ENCODE data around the gene ADAMTSL1.

The ADAMTSL1 gene

DNA sequence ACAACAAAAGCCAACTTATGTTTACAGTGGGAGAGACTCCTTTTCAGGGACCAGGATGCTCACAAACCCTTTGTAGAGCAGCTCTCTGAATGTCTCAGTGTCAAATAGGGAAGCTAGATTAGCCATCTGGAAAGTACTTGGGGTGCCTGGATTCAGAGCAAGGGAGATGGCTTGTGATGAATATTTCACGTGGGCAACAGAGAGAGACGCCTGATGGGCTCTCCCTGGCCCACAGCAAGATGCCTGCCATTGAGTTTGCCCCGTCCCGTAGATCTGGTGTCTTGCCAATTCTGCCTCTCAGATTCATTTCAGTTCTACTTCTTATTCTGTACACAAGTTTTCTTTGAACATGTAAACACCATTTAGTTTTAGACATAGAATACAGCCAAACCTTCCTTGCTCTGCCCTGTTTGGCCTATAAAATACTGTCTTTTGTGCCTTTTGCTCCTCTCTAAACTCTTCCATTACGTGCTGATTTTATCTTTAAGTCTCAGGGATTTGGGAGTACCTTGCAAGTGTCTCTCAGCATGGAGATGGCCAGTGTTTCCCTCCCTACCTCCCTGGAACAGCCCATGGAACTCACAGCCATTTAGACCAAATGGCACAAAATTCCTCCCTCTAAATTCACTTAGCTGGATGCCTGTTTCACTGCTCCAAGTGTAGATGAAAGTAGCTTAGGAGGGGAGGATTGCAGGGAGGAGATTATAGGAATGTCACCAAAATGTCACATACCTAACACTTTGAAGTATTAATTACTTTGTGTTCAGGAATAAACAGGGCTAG, 324.7 kb downstream of the ADAMTSL1 start:
- DNase-seq (ENCODE audit: low read depth in 1 of 2, low spot score in 1 of 2) = no peak

GRCh38 chr9:18799428-18799827, 325.5 kb downstream of the ADAMTSL1 start:
- no peak for DNase-seq (ENCODE audit: low read depth in 1 of 2, low spot score in 1 of 2)

DNA sequence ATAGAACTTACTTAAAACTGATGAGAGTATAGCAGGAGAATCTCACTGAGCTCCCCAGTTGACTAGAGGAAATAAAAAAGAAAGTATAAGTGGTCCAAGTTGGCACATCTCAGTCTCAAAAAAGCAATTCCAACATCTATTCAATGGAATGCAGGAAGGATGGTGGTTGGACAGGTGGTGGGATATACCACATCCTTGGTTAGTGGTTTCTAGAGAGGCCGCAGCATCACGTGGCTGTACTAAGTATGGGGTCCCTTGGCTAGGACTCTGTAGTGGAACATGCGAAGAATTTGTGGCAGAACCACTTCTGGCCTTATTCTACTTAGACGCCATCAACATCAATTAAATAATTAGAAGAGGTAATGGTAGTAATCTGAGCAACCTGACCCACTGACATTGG, 326.6 kb downstream of the ADAMTSL1 start:
- DNase-seq (ENCODE audit: low read depth in 1 of 2, low spot score in 1 of 2) = no peak

GRCh38 chr9:18805386-18805785, 331.4 kb downstream of the ADAMTSL1 start:
- DNase-seq (ENCODE audit: low read depth in 1 of 2, low spot score in 1 of 2) = no peak

DNA sequence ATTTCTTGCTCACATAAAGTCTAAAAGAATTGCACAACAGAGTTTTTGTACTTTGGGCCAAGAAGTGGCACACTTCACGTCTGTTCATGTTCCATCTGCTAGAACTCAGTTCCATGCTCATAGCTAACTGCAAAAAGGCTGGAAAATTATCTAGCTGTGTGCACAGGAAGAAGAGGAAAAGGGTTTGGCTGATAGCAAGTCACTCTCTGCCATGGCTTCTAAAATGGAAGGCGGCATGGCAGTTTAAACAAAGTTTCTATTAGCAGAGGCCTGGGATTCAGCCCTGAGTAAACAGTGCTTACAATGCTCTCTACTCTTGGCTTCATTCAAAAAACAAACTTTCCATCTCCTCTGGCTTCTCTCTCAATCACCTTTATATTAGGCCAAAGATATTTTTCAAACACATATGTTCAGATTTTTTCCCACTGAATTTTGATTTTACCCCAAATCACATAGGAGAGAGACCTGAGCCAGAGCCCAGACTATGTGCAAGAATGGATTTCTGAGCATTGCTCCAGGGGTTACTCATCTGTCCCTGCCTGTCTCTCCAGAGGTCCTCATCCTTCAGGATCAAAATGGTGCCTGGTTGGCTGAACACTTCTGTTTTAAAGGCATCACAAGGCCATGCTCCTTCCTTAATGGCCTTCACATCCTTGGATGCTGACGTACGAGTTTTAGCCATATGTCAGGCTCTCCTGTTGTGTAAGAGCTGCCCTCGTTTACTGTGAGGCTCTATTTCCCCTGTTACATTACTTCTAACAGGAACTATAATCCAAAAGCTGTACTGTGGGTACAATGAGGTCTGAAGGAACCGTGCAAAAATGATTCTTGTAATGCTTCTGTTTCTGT, 332.5 kb downstream of the ADAMTSL1 start:
- no peak for DNase-seq (ENCODE audit: low read depth in 1 of 2, low spot score in 1 of 2)

GRCh38 chr9:18810581-18810980, 336.6 kb downstream of the ADAMTSL1 start:
- DNase-seq (ENCODE audit: low read depth in 1 of 2, low spot score in 1 of 2) = no peak

GRCh38 chr9:18811171-18811570, 337.2 kb downstream of the ADAMTSL1 start:
- DNase-seq (ENCODE audit: low read depth in 1 of 2, low spot score in 1 of 2) = no peak

DNA sequence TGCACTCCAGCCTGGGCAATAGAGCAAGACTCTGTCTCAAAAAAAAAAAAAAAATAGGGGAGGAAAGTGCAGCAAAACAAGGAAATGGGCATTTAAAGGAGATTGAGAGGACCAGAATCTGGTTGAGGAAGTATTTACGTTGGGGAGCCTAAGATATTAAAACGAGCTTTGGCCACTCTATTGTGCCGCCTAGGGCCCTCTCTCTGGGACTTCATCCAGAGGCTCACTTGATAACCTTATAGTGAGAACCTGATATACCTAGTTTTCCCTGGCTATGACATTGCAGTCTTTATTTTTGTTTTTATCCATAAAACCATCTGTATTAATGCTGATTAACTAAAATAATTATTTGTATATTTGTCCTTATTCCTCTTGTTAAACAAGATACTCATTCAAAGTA, 345.5 kb downstream of the ADAMTSL1 start:
- no peak for DNase-seq (ENCODE audit: low read depth in 1 of 2, low spot score in 1 of 2)

DNA sequence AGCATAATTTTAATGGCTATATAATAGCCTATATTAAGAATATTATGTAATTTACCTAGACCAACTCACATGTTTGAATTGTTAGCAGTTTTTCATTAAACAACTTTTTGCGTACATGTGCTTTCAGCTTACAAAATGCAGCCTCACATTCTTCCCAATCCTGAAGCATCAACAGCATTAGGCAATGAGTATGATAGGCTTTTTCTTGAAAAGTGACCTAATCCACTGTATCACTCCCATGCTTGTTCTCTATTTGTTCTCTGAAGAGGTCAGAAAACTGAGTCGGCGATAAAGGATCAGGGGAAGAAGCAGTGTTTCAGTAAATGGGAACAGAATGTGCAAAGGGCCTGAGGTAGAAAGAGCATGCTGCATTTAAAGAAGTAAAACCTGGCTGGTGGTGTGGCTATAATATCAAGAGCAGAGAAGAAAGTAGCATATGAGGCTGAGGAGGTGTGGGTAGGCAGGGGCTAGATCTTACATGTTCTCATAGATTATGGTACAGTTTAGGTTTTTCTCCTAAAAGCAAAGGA, 346.7 kb downstream of the ADAMTSL1 start:
- DNase-seq (ENCODE audit: low read depth in 1 of 2, low spot score in 1 of 2) = no peak

GRCh38 chr9:18821788-18822187, 347.8 kb downstream of the ADAMTSL1 start:
- DNase-seq (ENCODE audit: low read depth in 1 of 2, low spot score in 1 of 2) = no peak

DNA sequence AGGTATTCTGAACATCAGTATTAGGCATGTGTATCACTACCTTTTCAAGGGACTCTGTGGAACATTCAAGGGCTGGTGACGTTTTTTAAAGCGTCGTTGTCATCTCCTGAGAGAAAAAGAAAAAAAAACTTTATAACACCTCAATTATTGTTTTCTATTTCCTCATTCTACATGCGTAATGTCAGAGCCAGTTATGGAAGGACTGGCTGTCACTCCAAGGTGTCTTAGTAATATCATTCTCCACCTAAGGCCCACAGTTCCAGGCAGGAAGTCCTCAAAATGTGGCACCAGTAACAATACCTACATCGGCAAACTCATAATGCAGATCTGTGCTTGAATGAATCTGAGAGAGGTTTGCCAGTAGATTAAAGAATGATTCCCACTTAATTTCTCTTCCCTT, 348.9 kb downstream of the ADAMTSL1 start:
- no peak for DNase-seq (ENCODE audit: low read depth in 1 of 2, low spot score in 1 of 2)

DNA sequence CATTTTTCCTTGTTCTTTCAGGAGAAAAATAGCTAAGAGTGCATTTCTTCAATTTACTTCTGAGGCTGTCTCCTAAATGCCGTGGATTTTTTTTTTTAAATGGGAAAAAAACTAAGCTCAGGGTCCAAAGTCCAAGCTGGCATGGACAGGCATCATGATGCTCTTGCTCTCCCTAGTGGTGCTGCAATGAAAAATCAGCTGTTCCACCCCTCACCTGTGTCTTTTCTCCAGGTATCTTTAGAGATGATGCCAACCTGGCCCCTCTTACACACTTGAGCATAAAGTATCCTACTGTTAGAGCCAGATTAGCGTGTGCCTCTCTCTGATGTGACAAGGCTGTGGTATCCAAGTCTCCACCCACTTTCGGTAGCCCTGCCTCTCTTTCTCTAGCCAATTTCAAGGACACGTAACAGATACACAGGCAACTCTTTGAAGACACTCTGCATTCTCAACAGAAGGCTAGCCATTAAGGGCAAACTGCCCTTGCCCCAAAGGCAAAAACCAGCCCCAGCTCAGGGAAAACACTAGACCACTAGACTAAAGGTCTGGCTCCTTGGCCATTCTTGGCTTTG, 350.2 kb downstream of the ADAMTSL1 start:
- DNase-seq (ENCODE audit: low read depth in 1 of 2, low spot score in 1 of 2) = no peak

DNA sequence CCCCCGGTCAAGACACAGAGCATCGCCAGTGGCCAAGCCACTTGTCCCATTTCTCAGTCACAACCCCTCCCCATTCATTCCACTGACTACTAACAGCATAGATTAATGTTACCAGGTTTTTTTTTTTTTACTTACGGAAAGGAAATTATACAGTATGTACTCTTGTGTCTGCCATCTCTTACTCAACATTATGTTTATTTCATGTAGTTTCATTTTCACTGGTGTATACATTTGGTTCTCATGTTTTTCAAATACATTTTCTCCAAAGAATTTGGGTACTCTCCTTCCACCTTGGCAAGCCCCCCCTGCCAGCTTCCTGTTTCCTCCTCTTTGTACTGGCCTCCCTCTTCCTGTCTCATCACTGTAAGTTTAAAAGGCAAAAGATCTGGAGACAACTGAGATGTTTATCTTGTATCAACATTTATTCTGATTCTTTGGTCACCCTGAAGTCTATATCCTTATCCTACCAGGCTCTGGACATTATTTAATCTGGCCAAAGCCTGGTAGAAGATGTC, 351.8 kb downstream of the ADAMTSL1 start:
- DNase-seq (ENCODE audit: low read depth in 1 of 2, low spot score in 1 of 2) = no peak

DNA sequence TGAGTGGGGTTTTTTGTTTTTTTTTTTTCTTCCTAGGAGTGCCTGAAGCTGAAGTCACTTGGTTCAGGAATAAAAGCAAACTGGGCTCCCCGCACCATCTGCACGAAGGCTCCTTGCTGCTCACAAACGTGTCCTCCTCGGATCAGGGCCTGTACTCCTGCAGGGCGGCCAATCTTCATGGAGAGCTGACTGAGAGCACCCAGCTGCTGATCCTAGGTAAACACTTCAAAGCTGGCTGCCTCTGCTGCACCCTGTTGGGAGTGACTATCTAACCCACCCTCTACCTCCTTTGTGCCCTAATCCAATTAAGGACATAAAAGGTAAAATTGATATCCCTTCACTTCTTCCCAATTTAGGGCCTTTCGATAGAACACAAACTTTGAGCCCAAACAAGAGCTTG, 352.3 kb downstream of the ADAMTSL1 start:
- no peak for DNase-seq (ENCODE audit: low read depth in 1 of 2, low spot score in 1 of 2)

- no peak for DNase-seq (ENCODE audit: low read depth in 1 of 2, low spot score in 1 of 2)
These were observed 355.1 kb downstream of the ADAMTSL1 start for GRCh38 chr9:18829066-18829465.

DNA sequence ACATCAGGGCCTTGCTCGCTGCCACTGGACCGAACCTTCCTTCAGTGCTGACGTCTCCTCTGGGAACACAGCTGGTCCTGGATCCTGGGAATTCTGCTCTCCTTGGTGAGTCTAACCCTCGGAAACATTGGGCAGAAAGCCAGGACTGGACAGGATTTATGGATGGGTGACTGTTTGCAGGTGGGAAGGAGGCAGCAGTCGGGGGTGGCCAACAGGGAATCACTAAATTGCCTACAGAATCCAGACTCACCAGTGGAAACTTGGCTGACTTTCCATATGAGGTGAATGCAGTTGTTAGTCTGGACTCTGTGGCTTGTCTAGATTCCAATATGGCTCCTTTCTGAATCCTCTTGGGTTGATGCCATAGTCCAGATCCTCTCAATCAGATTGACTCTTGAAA, 355.9 kb downstream of the ADAMTSL1 start:
- DNase-seq (ENCODE audit: low read depth in 1 of 2, low spot score in 1 of 2) = no peak

DNA sequence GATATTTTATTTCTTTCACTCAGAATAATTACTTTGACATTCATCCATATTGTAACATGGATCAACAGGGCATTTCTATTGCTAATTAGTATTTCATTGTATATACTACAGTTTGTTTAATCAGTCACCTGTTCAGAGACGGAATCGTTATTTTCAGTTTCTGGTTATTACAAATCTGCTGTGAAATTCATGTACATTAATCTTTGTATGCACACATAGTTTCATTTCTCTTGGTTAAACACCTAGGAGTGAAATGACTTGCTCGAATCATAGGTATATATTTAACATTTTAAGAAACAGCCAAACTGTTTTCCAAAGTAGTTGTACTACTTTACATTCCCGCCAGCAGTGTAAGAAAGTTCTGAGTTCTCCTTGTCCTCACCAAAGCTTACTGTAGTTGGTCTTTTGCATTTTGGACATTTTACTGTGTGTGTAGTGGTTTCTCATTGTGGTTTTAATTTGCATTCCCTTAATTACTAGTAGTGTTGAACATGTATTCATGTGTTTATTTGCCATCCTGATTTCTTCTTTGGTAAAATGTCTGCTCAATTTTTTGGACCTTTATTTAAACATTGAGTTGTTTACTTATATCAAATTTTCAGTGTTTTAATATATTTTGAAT, 360.9 kb downstream of the ADAMTSL1 start:
- no peak for DNase-seq (ENCODE audit: low read depth in 1 of 2, low spot score in 1 of 2)

DNA sequence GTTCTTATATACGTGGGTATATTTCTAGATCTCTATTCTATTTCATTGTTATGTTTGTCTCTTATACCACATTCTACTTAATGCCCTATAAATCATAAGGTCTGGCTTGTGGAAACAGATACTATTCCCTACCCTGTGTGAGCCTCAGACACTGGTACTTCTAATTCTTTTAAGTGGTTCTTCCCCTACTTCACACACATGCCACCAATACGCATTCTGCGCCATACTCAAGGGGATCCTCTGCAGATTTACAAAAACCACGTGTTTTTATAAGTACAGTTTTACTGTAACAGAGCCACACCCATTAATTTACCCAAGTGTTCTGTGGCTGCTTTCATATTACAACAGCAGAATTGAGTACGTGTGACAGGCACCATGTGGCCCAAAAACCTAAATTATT, 363.4 kb downstream of the ADAMTSL1 start:
- DNase-seq (ENCODE audit: low read depth in 1 of 2, low spot score in 1 of 2) = no peak

DNA sequence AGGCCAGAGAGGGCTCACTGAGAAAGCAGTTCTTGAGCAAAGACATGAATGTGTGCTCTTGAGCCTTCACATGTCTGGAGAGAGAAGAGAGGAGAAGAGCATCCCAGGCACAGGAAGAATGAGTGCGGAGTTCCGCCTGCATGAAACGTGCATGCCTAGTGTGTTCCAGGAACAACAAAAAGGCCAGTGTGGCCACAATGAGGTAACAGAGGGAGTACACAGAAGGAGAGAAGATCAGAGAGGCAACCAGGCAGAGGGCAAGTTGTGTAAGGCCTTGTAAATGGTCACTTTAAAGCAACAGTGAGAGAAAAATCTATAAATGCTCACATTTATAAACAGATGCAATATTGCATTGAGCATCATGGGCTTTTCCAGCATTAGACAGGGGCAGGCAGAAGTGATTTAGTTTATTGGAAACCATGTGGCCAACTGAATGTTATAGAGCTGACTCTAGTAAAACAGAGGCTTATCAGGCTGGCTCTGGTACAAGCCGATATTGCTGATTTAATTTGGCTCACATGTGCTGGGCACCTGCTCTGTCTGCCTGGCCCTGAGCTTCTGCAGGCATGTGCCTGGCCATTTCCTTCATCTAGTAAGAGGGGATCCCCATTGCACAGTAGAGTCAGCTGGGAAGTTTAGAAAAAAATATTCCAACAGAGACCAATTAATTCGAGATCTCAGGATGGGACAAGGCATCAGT, 373.8 kb downstream of the ADAMTSL1 start:
- no peak for DNase-seq (ENCODE audit: low read depth in 1 of 2, low spot score in 1 of 2)

- no peak for DNase-seq (ENCODE audit: low read depth in 1 of 2, low spot score in 1 of 2)
These were observed 374.7 kb downstream of the ADAMTSL1 start for GRCh38 chr9:18848657-18849056.

DNA sequence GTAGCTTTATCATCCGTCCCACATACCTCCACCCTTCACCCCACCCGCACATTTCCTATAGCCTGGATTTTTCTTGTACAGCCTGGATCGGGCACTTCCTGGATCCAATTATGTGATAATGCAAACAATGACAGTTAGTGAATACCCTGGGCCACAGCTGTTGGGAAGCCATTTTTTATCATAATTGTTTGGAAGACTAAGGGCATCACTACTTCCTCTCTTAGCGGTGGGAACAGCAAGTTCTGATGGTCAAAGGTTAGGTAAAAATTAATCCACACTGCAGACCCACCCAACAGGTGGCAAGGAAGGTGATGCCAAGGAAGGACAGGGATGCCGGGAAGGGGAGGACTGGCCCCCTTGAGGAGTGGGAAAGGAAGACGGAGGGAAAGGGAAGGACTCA, 375.3 kb downstream of the ADAMTSL1 start:
- DNase-seq (ENCODE audit: low read depth in 1 of 2, low spot score in 1 of 2) = no peak
